Fibroblast of skin of left quadriceps (primary cell): ENCODE measurements around the gene KDM4C.

Experiments used
- DNase-seq, 2 experiments: peaks; one replicate each; pipeline ENCODE4 v3.0.0-alpha.2; 2013; ENCODE audit warnings: low read depth in 2 of 2

Gene KDM4C

DNA sequence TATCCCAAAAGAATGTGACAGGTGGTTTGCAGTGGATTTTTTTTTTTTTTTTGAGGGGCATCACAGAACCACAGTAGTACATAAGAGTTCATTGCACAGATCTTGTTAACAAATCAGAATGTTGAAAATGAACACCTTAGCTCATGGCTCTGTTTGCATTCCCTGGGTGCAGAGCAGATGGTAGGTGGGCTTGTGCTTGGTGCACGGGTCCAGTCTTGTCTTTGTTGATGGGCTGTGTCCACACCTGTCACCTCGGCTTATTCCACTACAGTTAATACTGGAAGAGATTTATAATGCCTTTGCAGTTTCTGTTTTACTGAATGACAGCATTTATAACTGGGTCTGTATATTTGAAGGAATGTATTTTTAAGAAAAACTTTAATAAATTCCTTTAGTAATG lies 146.6 kb downstream of the KDM4C start:
- no peak for DNase-seq

DNA sequence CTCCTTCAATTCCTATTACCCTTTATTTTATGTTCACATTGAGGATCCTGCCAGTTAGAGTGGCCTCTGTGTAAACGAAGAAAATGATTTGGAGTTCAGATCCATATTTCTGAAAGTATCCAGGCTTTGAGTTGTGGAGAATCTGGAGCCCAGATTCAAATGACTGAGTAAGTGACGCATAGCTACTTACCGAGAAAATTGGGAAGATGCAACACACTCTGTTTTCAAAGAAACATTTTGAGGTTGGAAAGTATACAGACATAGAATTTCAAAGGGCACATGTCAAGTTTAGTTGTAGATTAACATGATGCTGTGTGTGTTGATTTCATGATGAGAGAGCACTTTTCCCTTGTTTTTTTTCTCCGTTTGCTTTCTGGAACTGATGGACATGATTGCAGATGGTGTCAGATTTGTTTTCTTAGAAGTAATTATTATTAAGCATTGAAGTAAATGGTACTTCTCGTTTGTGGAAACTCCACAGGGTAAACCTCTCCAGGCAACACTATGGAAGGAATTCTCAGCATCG lies 148.1 kb downstream of the KDM4C start:
- no peak for DNase-seq

DNA sequence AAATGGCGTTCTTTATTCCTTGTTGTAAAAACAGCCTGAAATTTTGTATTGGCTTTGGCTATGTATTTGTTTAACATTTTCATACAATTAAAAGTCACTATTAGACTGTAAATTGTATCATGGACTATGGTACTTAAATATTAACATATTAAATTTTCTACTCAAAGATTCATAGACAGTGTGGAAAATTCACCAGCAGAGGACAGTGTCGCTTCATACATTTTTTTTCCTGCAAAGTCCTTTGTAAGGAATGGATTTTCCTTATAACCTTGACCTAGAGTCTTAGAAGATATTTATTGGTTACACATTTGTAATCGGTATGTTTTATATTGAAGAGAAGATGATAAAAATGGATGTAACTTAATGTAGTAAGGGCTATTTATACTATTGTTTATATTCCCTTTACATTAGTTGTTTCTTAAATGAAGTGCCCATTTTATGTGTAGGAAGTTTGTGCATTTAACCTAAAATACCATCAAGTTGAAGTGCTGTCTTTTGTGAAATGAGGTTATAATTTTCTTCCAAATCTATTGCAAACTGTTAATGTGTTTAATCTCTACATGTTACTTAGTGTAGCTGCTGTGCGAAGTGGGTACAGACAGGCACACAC lies 150.1 kb downstream of the KDM4C start:
- DNase-seq = peak; percentile 9 to 20

DNA sequence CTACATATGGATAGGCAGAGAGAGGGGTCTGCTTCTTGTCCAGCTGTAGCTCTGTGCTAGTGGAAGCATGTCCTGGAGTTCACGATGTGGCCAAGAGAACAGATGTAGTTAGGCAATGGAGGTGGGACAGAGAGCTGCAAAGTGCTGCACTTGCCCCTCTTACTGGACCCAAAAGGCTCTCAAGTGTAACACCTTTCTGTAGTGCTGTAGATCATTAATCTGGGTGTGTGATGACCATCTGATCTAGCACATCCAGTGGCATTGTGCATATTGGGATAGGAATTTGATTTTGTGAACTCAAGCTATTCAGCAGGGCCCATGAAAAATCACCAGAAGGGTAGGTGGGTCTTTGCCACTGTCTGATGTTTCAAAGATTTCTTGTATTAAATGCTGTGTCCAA lies 151.4 kb downstream of the KDM4C start:
- no peak for DNase-seq

DNA sequence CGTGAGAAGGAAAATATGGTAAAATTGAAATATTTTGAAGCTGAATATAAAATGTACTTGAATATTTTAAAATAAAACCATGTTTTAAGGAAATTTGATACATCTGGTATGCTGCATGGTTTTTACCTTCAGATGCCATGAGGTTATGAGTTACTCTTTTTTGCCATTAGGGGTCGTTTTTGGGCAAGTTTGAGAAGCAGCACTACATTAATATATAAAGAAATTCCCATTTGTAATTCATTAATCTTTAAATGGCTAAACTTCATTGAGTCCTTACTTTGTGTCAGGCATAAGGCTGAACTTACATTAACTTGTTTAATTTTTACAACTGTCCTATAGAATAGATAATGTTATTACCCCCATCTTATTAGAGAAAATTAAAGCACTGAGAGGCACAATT lies 152.3 kb downstream of the KDM4C start:
- peak in 1 of 2 experiments; percentile 7 for DNase-seq

DNA sequence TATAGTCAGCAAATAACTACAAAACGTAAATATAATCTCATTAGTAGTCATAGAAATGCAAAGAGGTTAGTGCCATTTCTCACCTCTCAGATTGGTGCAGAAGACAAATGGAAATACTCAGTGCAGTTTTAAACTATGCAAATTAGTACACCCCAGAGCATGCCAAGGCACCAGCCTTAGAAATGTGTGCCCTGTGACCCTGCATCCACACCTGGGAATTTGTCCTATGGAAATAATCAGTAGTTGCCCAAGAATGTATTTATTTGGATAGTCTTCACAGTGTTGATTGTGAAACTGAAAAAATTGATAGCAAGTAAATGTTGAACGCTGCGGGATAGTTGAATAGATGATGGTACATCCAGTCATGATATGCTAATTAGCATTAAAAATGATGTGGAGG lies 152.7 kb downstream of the KDM4C start:
- no peak for DNase-seq

DNA sequence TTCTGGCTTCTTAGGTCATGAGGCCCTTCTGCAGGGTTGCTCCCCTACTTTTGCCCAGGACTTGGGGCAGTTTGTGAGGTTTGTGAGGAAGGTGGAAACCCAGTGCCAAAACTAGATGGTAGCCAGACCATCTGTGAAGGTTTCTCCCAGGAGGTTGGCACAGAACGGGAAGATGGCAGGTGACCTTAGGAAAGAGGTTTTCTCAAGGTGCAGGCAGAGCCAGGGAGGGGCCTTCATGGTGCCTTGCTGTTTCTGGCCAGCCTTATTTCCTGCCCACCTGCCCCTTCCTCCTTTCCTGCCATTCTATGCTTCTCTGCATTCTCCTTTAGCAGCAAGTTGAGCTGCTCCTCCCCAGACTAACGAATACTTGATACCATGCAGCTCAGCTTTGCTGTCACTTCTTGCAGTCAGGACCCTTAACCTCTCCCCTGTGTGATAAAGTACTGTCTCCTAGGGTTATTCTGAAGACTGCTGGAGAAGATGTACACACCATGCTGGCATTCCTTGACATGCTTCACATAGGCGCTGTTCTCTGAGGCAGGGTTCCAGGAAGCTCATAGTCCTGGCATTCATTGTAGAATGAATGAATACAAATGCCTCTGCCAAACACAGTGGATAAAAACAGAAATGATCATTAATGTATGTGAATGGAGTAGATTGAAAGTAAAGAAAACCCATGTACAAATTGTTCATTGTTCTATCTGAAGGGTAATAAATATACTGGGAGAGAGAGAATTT lies 154.3 kb downstream of the KDM4C start:
- no peak for DNase-seq

DNA sequence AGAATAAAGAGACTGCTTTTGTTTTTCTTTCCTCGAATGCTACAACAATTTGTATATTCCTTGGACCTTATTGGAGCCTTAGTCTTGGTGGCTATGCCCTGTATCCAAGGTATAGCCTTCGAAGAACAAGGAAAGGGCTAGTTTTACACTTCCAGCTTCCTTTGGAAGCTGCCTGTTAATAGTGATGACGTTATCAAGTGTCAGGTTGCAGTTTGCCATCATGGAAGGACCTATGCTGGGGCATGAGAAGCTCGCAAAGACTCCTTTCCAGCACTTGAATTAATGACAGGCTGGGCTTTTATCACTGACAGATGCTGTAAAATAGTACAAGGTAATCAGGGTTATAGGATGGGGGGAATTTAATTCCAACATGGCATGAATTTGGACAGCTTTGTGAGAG lies 157.9 kb downstream of the KDM4C start:
- no peak for DNase-seq

DNA sequence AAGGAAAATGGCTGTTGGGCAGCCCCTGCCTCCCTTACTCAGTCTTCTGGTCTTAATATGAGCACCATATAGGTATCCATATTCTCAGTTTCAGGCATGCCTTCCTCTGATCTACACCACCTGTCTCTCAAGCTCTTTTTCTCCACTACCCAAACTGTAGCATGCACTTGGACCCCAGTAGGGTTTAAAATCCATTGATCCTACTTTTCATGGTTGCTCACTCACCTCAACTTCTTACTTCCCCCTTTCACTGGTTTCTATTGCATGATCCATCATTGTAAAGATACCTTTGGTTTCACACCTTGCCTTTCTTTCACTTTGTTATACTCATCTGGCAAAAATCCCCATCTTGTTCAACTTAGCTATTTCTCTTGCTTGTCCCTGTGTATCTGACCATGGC lies 159.4 kb downstream of the KDM4C start:
- no peak for DNase-seq

DNA sequence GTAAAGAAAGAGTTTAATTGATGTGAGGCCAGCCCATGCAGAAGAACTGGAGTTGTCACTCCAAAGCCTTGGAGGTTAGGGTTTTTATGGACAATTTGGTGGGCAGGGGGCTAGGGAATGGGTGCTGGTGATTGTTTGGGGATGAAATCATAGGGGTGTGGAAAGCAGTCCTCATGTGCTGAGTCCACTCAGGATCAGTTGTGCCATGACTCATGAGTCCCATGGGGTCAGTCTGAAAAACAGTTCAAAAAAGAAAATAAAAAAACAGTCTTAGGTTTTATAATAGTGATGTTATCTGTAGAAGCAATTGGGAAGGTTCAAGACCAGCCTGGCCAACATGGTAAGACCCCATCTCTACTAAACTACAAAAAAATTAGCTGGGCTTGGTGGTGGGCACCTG lies 162.3 kb downstream of the KDM4C start:
- DNase-seq = no peak

DNA sequence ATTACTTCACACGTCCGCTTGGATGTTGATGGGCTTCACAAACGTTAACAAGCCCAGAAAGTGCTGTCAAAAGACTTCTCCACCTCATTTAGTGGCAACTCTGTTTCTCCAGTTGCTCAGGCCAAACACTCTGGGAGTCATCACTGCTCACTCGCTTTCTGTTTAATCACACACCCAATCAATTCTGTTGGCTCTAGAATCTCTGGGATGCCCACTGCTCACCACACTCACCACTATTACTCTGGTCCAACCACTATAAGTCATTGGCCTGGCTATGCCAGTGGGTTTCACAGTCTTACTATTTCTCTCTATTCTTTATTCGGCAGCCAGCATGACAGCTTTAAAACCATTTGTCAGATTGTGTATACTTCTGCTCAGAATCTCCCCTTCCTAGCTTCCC lies 163.5 kb downstream of the KDM4C start:
- DNase-seq = no peak

DNA sequence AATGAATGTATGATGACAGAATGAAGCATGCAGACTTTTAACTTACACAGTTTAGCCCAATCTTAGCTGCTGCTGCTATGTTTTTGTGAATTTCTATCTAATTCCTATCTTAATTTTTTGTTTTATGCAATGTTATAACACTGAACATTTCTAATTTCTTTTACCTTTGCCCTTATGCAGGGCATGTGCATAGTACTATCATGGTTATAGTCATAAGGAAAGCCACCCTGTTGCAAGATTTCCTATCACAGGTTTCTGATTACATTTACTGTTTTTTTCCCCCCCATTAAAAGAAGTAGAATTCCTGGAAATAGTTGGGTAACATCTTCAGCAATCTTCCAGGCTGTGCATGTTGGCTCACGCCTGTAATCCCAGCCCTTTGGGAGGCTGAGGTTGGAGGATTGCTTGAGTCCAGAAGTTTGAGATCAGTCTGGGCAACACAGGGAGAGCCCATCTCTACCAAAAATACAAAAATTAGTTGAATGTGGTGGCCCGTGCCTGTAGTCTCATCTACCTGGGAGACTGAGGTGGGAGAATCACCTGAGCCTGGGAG lies 164.4 kb downstream of the KDM4C start:
- DNase-seq = no peak

DNA sequence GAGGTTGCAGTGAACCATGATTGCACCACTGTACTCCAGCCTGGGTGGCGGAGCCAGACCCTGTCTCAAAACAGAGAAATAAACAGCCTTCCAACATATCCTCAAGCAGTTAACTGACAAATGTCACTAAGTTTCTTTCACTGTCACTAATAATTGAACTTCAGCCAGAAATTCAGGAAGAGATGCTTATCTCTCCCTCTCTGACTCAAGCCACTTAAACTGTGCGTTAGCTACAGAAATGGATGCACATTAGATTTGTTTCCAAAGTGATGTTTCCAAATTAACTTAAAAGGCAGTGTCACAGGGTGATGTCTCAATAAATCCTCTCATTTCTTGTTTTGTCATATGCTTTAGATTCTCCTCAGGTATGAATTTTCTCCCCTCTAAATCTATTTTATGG lies 164.9 kb downstream of the KDM4C start:
- no peak for DNase-seq

DNA sequence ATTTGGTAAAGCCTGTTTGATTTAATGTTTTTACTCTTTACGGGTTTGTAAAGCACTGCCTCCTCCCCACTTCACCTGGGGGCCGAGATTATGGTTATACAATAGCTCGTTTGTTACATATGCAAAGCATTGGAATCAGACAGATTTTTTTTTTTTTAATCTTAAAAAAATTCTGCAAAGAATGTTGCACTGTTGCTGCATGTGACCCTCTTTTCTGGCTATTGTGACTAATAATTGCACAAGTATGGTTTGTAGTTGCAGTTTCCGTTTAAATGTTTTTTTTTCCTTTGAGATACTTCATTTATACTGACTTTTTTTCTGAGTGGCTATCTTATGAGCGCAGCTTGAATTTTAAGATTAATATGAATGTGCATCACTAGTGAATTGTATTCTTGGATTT lies 165.3 kb downstream of the KDM4C start:
- no peak for DNase-seq

DNA sequence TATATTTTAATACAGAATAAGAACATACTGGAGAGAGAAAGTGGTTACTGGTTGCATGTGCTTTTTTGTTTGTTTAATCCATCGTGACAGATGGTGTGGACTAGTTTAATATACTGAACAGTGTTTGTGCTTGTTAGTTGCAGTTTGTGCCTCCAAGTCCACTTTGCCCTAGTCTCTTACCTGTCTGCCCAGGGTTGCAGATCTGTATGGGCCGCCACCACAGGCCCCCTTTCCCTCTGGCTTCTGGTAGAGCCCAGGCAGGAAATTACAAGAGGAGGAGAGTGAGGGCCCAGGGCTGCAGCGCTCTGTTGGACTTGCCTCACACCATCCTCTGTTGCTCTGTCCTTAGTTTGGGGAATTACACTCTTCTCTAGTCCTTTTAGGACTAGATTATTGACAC lies 166.4 kb downstream of the KDM4C start:
- DNase-seq = no peak

DNA sequence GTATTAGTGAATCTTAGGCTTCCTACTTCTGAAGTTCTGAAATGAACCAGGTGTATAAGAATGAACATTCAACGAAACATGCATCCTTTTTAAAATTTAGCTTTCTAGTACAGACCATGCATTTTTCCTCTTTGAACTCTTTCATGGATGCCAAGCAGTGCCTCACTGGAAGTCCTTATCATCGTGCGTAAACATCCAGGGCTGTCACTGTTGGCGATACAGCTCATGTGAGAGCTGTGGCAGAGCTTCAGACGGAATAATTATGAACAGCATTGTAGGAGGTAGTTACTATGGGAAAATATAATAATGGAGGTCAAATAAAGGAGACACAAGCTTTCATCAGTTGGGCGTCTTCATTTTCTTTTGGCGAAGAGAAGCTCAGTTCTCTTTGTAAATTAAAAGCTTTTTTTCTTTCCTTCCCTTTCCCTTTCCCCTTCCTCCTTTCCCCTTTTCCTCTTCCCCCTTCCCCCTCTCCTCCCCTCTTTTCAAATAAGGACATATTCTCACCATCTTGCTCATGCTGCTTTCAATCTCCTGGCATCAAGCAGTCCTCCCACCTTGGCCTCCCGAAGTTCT lies 167.3 kb downstream of the KDM4C start:
- DNase-seq = no peak

DNA sequence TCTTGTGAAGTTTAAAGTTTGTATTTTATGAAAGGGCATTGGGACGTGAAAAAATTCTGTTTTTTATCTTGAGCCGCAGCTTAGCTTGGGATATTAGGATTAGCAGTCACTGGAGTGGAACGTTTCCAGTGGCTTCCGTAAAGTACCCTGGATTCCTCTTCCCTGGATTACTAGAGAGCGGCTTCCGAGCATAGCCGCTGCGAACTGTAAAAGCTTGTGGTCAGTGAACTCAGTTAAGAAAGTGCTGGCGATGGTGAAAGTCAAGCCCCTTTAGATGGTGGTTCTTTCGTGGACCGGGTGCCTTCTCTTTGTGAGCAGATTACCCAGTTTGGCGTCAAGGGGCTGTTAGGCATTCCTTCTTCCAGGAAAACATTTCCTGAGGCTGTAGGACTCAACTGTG lies 168.1 kb downstream of the KDM4C start:
- no peak for DNase-seq

DNA sequence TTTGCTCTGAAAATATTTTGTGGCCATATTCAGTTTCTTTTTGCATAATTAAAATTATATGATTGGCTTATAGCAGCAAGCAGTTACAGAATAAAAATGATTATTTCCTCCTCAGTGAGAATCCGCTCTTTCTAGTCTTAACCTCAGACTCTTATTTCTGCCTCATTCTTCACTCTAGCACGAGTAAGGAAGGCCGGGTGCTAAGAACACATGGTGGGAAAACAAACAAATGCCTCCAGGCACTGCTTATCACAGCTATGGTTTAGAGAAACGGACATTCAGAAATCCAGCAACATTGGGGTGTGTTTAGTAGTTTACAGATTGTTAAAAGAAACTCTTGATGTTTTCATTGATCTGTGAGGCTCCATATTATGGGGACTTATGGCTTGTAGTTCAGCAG lies 168.7 kb downstream of the KDM4C start:
- DNase-seq = no peak

DNA sequence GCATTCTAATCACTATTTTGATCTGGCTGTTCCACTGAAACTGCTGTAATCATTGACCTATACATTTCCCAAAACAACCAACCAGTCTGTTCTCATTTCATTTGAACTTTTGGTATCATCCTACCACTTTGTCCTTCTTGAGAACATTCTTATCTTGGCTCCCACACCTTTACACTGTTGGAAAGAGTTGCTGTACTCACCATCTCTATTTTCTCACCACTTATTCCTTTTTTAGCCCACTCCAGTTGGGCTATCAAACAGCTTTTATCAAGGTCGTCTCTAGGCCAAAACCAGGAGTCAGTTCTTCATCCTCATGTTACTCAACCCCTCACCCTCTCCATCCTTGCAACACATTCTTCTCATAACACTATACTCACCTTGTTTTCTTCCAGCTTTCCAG lies 170.1 kb downstream of the KDM4C start:
- no peak for DNase-seq

DNA sequence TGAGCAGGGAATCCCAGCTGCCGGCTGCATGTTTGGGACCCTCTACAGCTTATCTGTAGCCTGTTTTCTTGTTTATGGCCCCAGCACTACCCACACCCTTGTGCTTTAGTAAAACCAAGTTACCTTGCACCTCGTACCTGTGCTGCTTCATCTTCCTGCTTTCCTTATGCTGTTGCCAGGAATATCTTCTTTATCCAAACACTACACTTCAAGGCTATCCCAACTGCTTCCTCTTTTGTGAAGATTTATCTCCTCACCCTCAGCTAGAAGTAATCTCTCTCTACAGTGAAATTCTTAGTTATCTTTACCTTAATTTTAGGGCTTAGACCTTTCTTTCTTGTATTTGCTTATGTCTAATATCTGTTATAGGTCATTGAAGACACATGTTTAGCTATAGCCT lies 171.1 kb downstream of the KDM4C start:
- no peak for DNase-seq

DNA sequence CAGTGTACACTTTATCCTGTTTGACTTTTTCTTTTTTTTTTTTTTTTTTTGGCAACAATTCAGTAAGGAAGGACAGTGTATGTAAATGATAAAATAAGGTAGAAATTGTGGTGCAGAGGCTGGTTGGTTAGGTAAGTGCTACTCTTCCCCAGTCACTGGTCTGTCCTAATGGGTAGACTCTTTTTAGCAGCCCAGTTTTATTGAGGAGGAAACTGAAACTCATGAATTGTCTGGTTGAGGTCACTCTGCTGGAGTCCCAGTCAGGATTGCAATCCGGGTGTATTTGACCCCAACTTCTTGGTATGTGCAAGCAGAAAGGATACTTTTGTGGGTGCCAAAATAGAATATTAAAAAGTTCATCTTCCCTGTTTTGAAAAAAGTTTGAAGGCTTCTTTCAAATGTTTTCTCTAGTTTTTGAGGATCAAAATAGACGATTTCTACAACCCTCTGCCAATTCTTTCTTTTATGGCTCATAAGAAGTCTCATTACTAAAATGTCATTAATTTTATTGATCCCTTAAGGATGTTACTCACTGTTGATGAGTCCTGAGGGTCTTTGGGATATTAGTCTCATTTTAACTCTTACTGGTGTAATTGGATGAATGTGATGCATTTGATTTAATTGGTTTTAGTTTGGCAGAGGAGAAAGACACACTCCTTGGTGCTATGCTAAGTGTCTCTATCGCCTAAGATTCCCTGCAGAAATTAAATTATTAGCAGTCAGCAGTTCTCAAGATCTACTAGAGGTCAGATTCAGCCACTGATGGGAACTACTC lies 171.9 kb downstream of the KDM4C start:
- DNase-seq = no peak

DNA sequence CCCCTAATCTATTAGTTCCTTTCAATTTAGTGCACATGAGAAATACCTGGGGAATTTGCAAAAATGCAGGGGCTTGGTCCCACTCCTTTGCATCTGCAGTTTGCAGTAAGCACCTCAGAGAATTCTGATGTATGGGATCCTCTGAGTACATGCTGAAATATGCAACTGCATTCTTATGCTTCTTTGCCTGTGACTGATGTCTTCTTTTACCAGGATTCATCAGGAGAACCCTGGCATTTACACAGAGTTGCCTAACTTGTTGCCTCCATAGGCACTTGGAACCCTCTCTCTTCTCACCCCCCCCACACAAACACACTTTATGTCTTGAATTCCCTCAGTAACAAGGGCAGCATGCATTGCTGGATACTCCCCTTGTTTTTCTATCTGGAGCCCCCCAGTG lies 173.1 kb downstream of the KDM4C start:
- peak; percentile 64 for DNase-seq
